Common myeloid progenitor, CD34-positive (primary cell): ENCODE measurements around the gene HOXA9.

Source experiments
- CTCF ChIA-PET: fragments of 350-600 bp; sonication (Branson Sonifier 250); formaldehyde crosslinking; loops from one replicate; lab custom pipeline; 2021; ENCODE audit warnings: antibody characterized with exemption; lab: Charles Lee
- POLR2A ChIA-PET: fragments of 350-600 bp; sonication (Branson Sonifier 250); formaldehyde crosslinking; loops from one replicate; lab custom pipeline; 2021; ENCODE audit warnings: antibody characterized with exemption; lab: Charles Lee
- DNase-seq, 3 donors: peaks; one replicate each; pipeline versions ENCODE4 v3.0.0 to v3.0.0-alpha.2; 2013
- H3K27ac ChIP-seq, 2 experiments: 1 replicate in 1 of 2; 2 replicates in 1 of 2; pipeline ENCODE4 v1.7.0; 2013; ENCODE audit warnings: inconsistent platforms in 2 of 2, low read length in 2 of 2, mild to moderate bottlenecking in 2 of 2, low read depth in 1 of 2, moderate library complexity in 1 of 2; ENCODE audit not compliant: severe bottlenecking in 2 of 2, insufficient read depth in 1 of 2, poor library complexity in 1 of 2
- H3K27me3 ChIP-seq, 5 experiments: replicated peaks in 2 of 5; 1 replicate in 3 of 5; 2 replicates in 2 of 5; pipeline versions ENCODE4 v1.6.1 to v1.7.0; 2013; ENCODE audit warnings: low read length in 4 of 5, mild to moderate bottlenecking in 2 of 5, moderate library complexity in 2 of 5, inconsistent platforms in 1 of 5; ENCODE audit not compliant: insufficient read depth in 5 of 5, control insufficient read depth in 4 of 5
- H3K36me3 ChIP-seq, 4 experiments: 1 replicate in 2 of 4; 2 replicates in 2 of 4; pipeline versions ENCODE4 v1.6.1 to v1.7.0; 2013; ENCODE audit warnings: low read length in 3 of 4, control low read depth in 1 of 4, mild to moderate bottlenecking in 1 of 4; ENCODE audit not compliant: control insufficient read depth in 4 of 4, insufficient read depth in 4 of 4
- H3K4me1 ChIP-seq, 4 experiments: 1 replicate in 3 of 4; 2 replicates in 1 of 4; pipeline versions ENCODE4 v1.6.1 to v1.7.1; 2013; ENCODE audit warnings: low read length in 3 of 4, mild to moderate bottlenecking in 3 of 4, control low read depth in 1 of 4, inconsistent platforms in 1 of 4, moderate library complexity in 1 of 4; ENCODE audit not compliant: control insufficient read depth in 4 of 4, insufficient read depth in 4 of 4; ENCODE audit errors: control extremely low read depth in 1 of 4
- H3K4me3 ChIP-seq, 7 experiments: 1 replicate in 4 of 7; 2 replicates in 3 of 7; pipeline versions ENCODE4 v1.5.1 to v1.7.0; 2013; ENCODE audit warnings: mild to moderate bottlenecking in 7 of 7, low read length in 6 of 7, moderate library complexity in 6 of 7, inconsistent platforms in 2 of 7, low read depth in 2 of 7, control low read depth in 1 of 7; ENCODE audit not compliant: insufficient read depth in 4 of 7, control insufficient read depth in 1 of 7; ENCODE audit errors: extremely low read depth in 1 of 7
- H3K9me3 ChIP-seq, 5 experiments: 1 replicate in 4 of 5; 2 replicates in 1 of 5; pipeline versions ENCODE4 v1.6.1 to v1.7.1; 2013; ENCODE audit warnings: low read length in 4 of 5, mild to moderate bottlenecking in 2 of 5, inconsistent platforms in 1 of 5, low read depth in 1 of 5, moderate library complexity in 1 of 5; ENCODE audit not compliant: control insufficient read depth in 4 of 5, insufficient read depth in 2 of 5; ENCODE audit errors: control extremely low read depth in 1 of 5
- WGBS: methylation state at CpG from one replicate; pipeline ENCODE4 v1.1.5; 2013; ENCODE audit not compliant: insufficient coverage; 5-methylcytosine and 5-hydroxymethylcytosine counted together

The HOXA9 gene

GRCh38 chr7:27191161-27191731 lies 25.9 kb upstream of the HOXA9 start:
- no peak overlapping the region for H3K4me3 ChIP-seq
- WGBS: 16% methylated on average over 12 of the region's 15 CpGs
- H3K4me1 ChIP-seq: peaks cover 0 to 45% (median 38%) of the 10 kb centered on the region in 4 experiments
- H3K27ac ChIP-seq: no peak overlapping the region
- ChIA-PET CTCF (interaction anchor here (1.0 to 5.4 kb wide), 5 partner anchors 9 to 1297 kb away, joined by 3 to 44 read pairs (median 3); partner anchors contain the start of gene HOXA10), POLR2A (no interaction called here)
- no peak for DNase-seq
- peaks cover 38 to 100% (median 77%) of the 10 kb centered on the region in 5 experiments for H3K27me3 ChIP-seq
- H3K36me3 ChIP-seq: no peaks in the 10 kb centered on the region
- no peaks in the 10 kb centered on the region for H3K9me3 ChIP-seq

- 50% methylated on average over 1 of the region's 7 CpGs for WGBS
Observed at GRCh38 chr7:27189997-27190748, 24.8 kb upstream of the HOXA9 start.

GRCh38 chr7:27189295-27189996 lies 24.1 kb upstream of the HOXA9 start:
- H3K4me3 ChIP-seq: peak overlapping the region in 3 of 7 experiments; percentile 53 to 68 (median 60)
- POLR2A ChIA-PET: no interaction called here

More at GRCh38 chr7:27189997-27190748, 24.8 kb upstream of the HOXA9 start:
- Histone ChIP-seq H3K36me3 (no peaks in the 10 kb centered on the region), H3K4me1 (peaks cover 0 to 56% (median 47%) of the 10 kb centered on the region in 4 experiments), H3K27ac (no peak overlapping the region), H3K4me3 (peak overlapping the region in 1 of 7 experiments; percentile 13), H3K9me3 (no peaks in the 10 kb centered on the region), H3K27me3 (peaks cover 31 to 100% (median 81%) of the 10 kb centered on the region in 5 experiments)
- ChIA-PET CTCF (interaction anchor here (1.0 to 5.4 kb wide), 7 partner anchors 8 to 1328 kb away, joined by 3 to 44 read pairs (median 3); partner anchors contain the start of gene HOXA10), POLR2A (no interaction called here)
- no peak for DNase-seq

GRCh38 chr7:27188386-27189294 lies 23.3 kb upstream of the HOXA9 start:
- POLR2A ChIA-PET: interaction anchor here (1.8 kb wide), 1 partner anchor 18 kb away, joined by 6 read pairs; no protein-coding TSS in a partner anchor
- Histone ChIP-seq H3K27ac (no peak overlapping the region), H3K27me3 (peaks cover 21 to 100% (median 74%) of the 10 kb centered on the region in 5 experiments), H3K4me1 (peaks cover 0 to 70% (median 61%) of the 10 kb centered on the region in 4 experiments), H3K9me3 (no peaks in the 10 kb centered on the region), H3K4me3 (peak overlapping the region in 5 of 7 experiments; percentile 53 to 68 (median 60)), H3K36me3 (no peaks in the 10 kb centered on the region)
- 4% methylated on average over 48 of the region's 49 CpGs for WGBS
- peak in 1 of 3 donors; percentile 56 for DNase-seq
- CTCF ChIA-PET: interaction anchor here (0.8 to 5.4 kb wide), 4 partner anchors 12 to 831 kb away, joined by 3 to 44 read pairs (median 4); partner anchors contain the start of gene HOXA10

More at GRCh38 chr7:27189295-27189996, 24.1 kb upstream of the HOXA9 start:
- peaks cover 0 to 63% (median 54%) of the 10 kb centered on the region in 4 experiments for H3K4me1 ChIP-seq
- WGBS: 7% methylated on average over 22 of the region's 22 CpGs
- H3K36me3 ChIP-seq: no peaks in the 10 kb centered on the region
- no peaks in the 10 kb centered on the region for H3K9me3 ChIP-seq
- CTCF ChIA-PET: interaction anchor here (1.0 to 5.4 kb wide), 5 partner anchors 7 to 1327 kb away, joined by 3 to 44 read pairs (median 4); partner anchors contain the start of gene HOXA10
- peak in 1 of 3 donors; percentile 49 for DNase-seq
- no peak overlapping the region for H3K27ac ChIP-seq
- H3K27me3 ChIP-seq: peaks cover 27 to 100% (median 76%) of the 10 kb centered on the region in 5 experiments

GRCh38 chr7:27187475-27188385 lies 22.4 kb upstream of the HOXA9 start:
- no peaks in the 10 kb centered on the region for H3K36me3 ChIP-seq
- POLR2A ChIA-PET: interaction anchor here (1.8 kb wide), 1 partner anchor 17 kb away, joined by 6 read pairs; no protein-coding TSS in a partner anchor
- peaks cover 0 to 2% (median 0%) of the 10 kb centered on the region in 5 experiments for H3K9me3 ChIP-seq
- peak in 1 of 3 donors; percentile 55 for DNase-seq
- H3K4me3 ChIP-seq: peak overlapping the region in 4 of 7 experiments; percentile 32 to 68 (median 51)
- H3K27ac ChIP-seq: no peak overlapping the region
- WGBS: 6% methylated on average over 39 of the region's 46 CpGs
- H3K4me1 ChIP-seq: peaks cover 0 to 72% (median 63%) of the 10 kb centered on the region in 4 experiments
- CTCF ChIA-PET: interaction anchor here (0.8 to 5.4 kb wide), 6 partner anchors 8 to 1291 kb away, joined by 3 to 44 read pairs (median 4); partner anchors contain the start of gene HOXA10
- peaks cover 19 to 100% (median 77%) of the 10 kb centered on the region in 5 experiments for H3K27me3 ChIP-seq
